A549 (cell line): ENCODE results near the gene NAA20.

Source experiments
- MYC ChIP-seq: IDR thresholded peaks from 2 replicates; pipeline ENCODE4 v1.6.1; 2012; ENCODE audit warnings: mild to moderate bottlenecking, inconsistent platforms, low read length, improper control_type of control experiment, borderline replicate concordance
- POLR2A ChIP-seq: IDR thresholded peaks from 2 replicates; pipeline ENCODE4 v1.6.1; 2012; ENCODE audit warnings: mild to moderate bottlenecking, low read length
- RFX5 ChIP-seq: fragments of 450-650 bp; IDR thresholded peaks from 2 replicates; pipeline ENCODE4 v1.7.1; 2014; ENCODE audit warnings: antibody characterized with exemption, mild to moderate bottlenecking, moderate library complexity
- RNF2 ChIP-seq: fragments of 200-600 bp; sonication (generic); IDR thresholded peaks from 2 replicates; pipeline ENCODE4 v1.6.1; 2016; ENCODE audit warnings: low read depth, mild to moderate bottlenecking, antibody characterized with exemption, moderate library complexity, borderline replicate concordance
- TF ChIP-seq, protein P1 (sequence below): fragments of 150-350 bp; IDR thresholded peaks from 2 replicates; pipeline ENCODE4 v1.6.1; 2014; ENCODE audit warnings: low read depth, mild to moderate bottlenecking, low read length
- TF ChIP-seq, protein P2 (sequence below): fragments of >200 bp; sonication (Bioruptor Twin); formaldehyde crosslinking; IDR thresholded peaks from 3 replicates; pipeline ENCODE4 v1.5.1; 2016

DNA sequence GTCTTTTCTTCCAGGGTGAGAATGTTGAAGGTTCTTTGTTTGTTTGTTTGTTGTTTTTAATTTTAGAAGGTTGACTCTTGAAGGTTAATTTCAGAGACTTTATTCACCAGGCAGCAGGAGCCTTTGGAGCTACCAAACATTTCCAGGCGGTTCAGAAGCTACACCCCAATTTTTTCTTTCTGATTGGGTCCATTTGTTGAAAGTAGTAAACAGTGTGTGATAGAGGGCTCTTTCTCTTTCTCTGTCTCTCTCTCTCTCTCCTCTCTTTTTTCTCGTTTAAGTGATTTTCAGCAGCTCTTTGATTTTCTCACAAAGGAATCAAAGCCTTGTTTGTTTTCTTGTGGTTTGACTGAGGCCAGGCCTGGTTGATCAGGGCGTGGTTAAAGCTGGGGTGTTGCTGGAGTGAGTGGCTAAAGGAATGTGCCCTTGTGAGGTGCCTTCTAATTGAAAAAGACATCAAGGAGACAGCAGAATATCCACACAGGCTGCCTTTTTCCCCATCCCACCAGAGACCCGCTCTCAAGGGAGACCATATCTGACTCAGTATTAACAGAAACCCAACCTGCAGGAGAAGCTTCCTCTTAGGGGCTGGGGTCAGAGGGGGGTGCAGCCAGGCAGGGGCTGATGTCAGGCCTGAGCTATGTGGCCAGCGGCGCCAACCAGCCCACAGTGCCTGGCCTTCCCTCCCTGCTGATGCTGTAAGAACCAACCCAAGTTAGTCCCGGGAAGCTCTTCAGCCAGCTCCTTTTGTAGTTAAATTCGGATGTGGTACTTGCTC lies 40.4 kb upstream of the NAA20 start:
- TF ChIP-seq, protein P1, sequence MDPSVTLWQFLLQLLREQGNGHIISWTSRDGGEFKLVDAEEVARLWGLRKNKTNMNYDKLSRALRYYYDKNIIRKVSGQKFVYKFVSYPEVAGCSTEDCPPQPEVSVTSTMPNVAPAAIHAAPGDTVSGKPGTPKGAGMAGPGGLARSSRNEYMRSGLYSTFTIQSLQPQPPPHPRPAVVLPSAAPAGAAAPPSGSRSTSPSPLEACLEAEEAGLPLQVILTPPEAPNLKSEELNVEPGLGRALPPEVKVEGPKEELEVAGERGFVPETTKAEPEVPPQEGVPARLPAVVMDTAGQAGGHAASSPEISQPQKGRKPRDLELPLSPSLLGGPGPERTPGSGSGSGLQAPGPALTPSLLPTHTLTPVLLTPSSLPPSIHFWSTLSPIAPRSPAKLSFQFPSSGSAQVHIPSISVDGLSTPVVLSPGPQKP = no peak
- TF ChIP-seq RFX5 (no peak), POLR2A (no peak), RNF2 (no peak), MYC (no peak)
- TF ChIP-seq, protein P2, sequence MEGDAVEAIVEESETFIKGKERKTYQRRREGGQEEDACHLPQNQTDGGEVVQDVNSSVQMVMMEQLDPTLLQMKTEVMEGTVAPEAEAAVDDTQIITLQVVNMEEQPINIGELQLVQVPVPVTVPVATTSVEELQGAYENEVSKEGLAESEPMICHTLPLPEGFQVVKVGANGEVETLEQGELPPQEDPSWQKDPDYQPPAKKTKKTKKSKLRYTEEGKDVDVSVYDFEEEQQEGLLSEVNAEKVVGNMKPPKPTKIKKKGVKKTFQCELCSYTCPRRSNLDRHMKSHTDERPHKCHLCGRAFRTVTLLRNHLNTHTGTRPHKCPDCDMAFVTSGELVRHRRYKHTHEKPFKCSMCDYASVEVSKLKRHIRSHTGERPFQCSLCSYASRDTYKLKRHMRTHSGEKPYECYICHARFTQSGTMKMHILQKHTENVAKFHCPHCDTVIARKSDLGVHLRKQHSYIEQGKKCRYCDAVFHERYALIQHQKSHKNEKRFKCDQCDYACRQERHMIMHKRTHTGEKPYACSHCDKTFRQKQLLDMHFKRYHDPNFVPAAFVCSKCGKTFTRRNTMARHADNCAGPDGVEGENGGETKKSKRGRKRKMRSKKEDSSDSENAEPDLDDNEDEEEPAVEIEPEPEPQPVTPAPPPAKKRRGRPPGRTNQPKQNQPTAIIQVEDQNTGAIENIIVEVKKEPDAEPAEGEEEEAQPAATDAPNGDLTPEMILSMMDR = no peak
